ENCODE data around the gene LMF2.

GRCh38 chr22:50526108-50526833 is 18.8 kb upstream of the LMF2 start:
- TF ChIP-seq CTCF (IDR thresholded peaks at IDR 0.05; ENCODE audit: low read depth, low read length) (peak; percentile 39), EZH2phosphoT487 (IDR thresholded peaks at IDR 0.05; ENCODE audit: low read depth) (no peak)
